ENCODE measurements around the gene C3orf52. TPM values are rescaled to one million over a fixed set of nuclear protein-coding genes. Genes with fewer than 3 reads are reported as not detected.

C3orf52 gene
- polyA plus RNA-seq, 1 donor from 2014 or later: 0.21 TPM

DNA sequence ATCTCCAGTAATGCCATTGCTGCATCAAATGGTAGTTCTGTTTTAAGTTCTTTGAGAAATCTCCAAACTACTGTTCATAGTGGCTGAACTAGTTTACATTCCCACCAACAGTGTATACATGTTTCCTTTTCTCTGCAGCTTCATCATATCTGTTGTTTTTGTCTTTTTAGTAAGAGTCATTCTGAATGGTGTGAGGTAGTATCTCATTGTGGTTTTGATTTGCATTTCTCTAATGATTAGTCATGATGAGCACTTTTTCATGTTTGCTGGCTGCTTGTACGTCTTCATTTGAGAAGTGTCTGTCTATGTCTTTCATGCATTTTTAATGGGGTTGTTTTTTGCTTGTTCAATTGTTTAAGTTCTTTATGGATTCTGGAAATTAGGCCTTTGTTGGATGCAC lies 57.1 kb downstream of the C3orf52 start:
- Histone ChIP-seq H3K27me3 (ENCODE audit: insufficient read depth, low read depth, low read length) (no peaks in the 10 kb centered on the region), H3F3A (ENCODE audit: insufficient read depth, low read length, poor library complexity, severe bottlenecking) (no peaks in the 10 kb centered on the region), H2AFZ (ENCODE audit: low read depth, low read length) (no peak overlapping the region)

DNA sequence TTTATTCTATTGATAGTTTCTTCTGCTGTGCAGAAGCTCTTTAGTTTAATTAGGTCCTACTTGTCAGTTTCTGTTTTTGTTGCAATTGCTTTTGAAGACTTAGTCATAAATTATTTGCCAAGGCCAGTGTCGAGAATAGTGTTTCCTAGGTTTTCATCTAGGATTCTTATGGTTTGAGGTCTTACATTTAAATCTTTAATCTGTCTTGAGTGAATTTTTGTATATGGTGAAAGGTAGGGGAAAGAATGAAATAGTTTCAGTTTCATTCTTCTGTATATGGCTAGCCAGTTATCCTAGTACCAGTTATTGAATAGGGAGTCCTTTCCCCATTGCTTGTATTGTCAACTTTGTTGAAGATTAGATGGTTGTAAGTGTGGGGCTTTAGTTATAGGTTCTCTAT lies 57.5 kb downstream of the C3orf52 start:
- H3K36me3 ChIP-seq (ENCODE audit: insufficient read depth, low read length): no peaks in the 10 kb centered on the region
- no peak overlapping the region for H2AFZ ChIP-seq (ENCODE audit: low read depth, low read length)
- H4K20me1 ChIP-seq (ENCODE audit: insufficient read depth): no peaks in the 10 kb centered on the region
- no peaks in the 10 kb centered on the region for H3K9me3 ChIP-seq (ENCODE audit: low read length)
- H3K27ac ChIP-seq (ENCODE audit: low read length): no peak overlapping the region
- TF ChIP-seq EZH2 (IDR thresholded peaks at IDR 0.05; ENCODE audit: borderline replicate concordance, insufficient read depth, low read length, poor library complexity, severe bottlenecking): no peak
- TF ChIP-seq MXI1 (conservative IDR thresholded peaks at IDR 0.05; ENCODE audit: poor library complexity, severe bottlenecking): no peak
- no peak for TF ChIP-seq RAD21 (conservative IDR thresholded peaks at IDR 0.05)
- TF ChIP-seq, protein P1, sequence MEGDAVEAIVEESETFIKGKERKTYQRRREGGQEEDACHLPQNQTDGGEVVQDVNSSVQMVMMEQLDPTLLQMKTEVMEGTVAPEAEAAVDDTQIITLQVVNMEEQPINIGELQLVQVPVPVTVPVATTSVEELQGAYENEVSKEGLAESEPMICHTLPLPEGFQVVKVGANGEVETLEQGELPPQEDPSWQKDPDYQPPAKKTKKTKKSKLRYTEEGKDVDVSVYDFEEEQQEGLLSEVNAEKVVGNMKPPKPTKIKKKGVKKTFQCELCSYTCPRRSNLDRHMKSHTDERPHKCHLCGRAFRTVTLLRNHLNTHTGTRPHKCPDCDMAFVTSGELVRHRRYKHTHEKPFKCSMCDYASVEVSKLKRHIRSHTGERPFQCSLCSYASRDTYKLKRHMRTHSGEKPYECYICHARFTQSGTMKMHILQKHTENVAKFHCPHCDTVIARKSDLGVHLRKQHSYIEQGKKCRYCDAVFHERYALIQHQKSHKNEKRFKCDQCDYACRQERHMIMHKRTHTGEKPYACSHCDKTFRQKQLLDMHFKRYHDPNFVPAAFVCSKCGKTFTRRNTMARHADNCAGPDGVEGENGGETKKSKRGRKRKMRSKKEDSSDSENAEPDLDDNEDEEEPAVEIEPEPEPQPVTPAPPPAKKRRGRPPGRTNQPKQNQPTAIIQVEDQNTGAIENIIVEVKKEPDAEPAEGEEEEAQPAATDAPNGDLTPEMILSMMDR (IDR thresholded peaks at IDR 0.05; ENCODE audit: poor library complexity, severe bottlenecking): no peak
- TF ChIP-seq, protein P2, sequence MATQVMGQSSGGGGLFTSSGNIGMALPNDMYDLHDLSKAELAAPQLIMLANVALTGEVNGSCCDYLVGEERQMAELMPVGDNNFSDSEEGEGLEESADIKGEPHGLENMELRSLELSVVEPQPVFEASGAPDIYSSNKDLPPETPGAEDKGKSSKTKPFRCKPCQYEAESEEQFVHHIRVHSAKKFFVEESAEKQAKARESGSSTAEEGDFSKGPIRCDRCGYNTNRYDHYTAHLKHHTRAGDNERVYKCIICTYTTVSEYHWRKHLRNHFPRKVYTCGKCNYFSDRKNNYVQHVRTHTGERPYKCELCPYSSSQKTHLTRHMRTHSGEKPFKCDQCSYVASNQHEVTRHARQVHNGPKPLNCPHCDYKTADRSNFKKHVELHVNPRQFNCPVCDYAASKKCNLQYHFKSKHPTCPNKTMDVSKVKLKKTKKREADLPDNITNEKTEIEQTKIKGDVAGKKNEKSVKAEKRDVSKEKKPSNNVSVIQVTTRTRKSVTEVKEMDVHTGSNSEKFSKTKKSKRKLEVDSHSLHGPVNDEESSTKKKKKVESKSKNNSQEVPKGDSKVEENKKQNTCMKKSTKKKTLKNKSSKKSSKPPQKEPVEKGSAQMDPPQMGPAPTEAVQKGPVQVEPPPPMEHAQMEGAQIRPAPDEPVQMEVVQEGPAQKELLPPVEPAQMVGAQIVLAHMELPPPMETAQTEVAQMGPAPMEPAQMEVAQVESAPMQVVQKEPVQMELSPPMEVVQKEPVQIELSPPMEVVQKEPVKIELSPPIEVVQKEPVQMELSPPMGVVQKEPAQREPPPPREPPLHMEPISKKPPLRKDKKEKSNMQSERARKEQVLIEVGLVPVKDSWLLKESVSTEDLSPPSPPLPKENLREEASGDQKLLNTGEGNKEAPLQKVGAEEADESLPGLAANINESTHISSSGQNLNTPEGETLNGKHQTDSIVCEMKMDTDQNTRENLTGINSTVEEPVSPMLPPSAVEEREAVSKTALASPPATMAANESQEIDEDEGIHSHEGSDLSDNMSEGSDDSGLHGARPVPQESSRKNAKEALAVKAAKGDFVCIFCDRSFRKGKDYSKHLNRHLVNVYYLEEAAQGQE (IDR thresholded peaks at IDR 0.05; ENCODE audit: borderline replicate concordance): no peak
- no peak for TF ChIP-seq SMC3 (conservative IDR thresholded peaks at IDR 0.05; ENCODE audit: poor library complexity)
- TF ChIP-seq TAF1 (IDR thresholded peaks at IDR 0.05; ENCODE audit: low read depth): no peak
- no peak for TF ChIP-seq EP300 (conservative IDR thresholded peaks at IDR 0.05; ENCODE audit: poor library complexity, severe bottlenecking)
- no peak for TF ChIP-seq POLR2AphosphoS5 (IDR thresholded peaks at IDR 0.05)
- H3K4me3 ChIP-seq (ENCODE audit: low read length): no peak overlapping the region
- H3K9ac ChIP-seq (ENCODE audit: low read length): no peak overlapping the region
- H3K9me2 ChIP-seq (ENCODE audit: insufficient read depth, low read length): no peaks in the 10 kb centered on the region
- no peaks in the 10 kb centered on the region for H3K79me2 ChIP-seq (replicated peaks; ENCODE audit: insufficient read depth, low read length)
- no peak overlapping the region for H3K4me2 ChIP-seq (ENCODE audit: low read length)
- H3K27me3 ChIP-seq (ENCODE audit: insufficient read depth, low read depth, low read length): no peaks in the 10 kb centered on the region
- H3F3A ChIP-seq (ENCODE audit: insufficient read depth, low read length, poor library complexity, severe bottlenecking): no peaks in the 10 kb centered on the region

More for the DNA sequence above, 57.1 kb downstream of the C3orf52 start:
- no peaks in the 10 kb centered on the region for H3K9me3 ChIP-seq (ENCODE audit: low read length)
- H3K9ac ChIP-seq (ENCODE audit: low read length): no peak overlapping the region
- no peak overlapping the region for H3K27ac ChIP-seq (ENCODE audit: low read length)
- no peaks in the 10 kb centered on the region for H3K36me3 ChIP-seq (ENCODE audit: insufficient read depth, low read length)
- TF ChIP-seq RAD21 (conservative IDR thresholded peaks at IDR 0.05) (no peak), TAF1 (IDR thresholded peaks at IDR 0.05; ENCODE audit: low read depth) (no peak)
- TF ChIP-seq, protein P1 (IDR thresholded peaks at IDR 0.05; ENCODE audit: poor library complexity, severe bottlenecking): no peak
- TF ChIP-seq, protein P2 (IDR thresholded peaks at IDR 0.05; ENCODE audit: borderline replicate concordance): no peak
- no peak overlapping the region for H3K4me3 ChIP-seq (ENCODE audit: low read length)
- no peak overlapping the region for H3K4me2 ChIP-seq (ENCODE audit: low read length)
- no peaks in the 10 kb centered on the region for H3K79me2 ChIP-seq (replicated peaks; ENCODE audit: insufficient read depth, low read length)
- no peaks in the 10 kb centered on the region for H3K9me2 ChIP-seq (ENCODE audit: insufficient read depth, low read length)
- no peaks in the 10 kb centered on the region for H4K20me1 ChIP-seq (ENCODE audit: insufficient read depth)
